Endothelial cell of umbilical vein (primary cell): ENCODE measurements around the gene PPIL1. TPM values are rescaled to one million over a fixed set of nuclear protein-coding genes. Genes with fewer than 3 reads are reported as not detected.

ENCODE experiments used
- BruUV-seq: library from RNA; stranded (reverse); fragments of 400-500 nt; replicated peaks from 2 replicates; lab custom pipeline; 2021; lab: Mats Ljungman, UMichigan
- CTCF ChIA-PET: fragments of 300-600, 350-600 bp; sonication (Branson Sonifier 250); formaldehyde crosslinking; loops from one replicate; lab custom pipeline; 2021; ENCODE audit warnings: antibody characterized with exemption, inconsistent platforms; lab: Charles Lee
- POLR2A ChIA-PET: fragments of 300-600, 350-600 bp; sonication (Branson Sonifier 250); formaldehyde crosslinking; loops from one replicate; lab custom pipeline; 2021; ENCODE audit warnings: antibody characterized with exemption, inconsistent platforms; lab: Charles Lee
- DNase-seq: peaks from one replicate; pipeline ENCODE4 v3.0.0-alpha.2; 2011; ENCODE audit warnings: low read depth, low spot score
- FAIRE-seq: peaks from 2 replicates; lab custom pipeline; 2011; peaks lifted over from hg19 to GRCh38; lab: Jason Lieb, UNC
- H2AFZ ChIP-seq: 2 replicates; pipeline ENCODE4 v1.6.0; 2012; ENCODE audit warnings: low read depth, low read length, control low read depth, inconsistent platforms
- H3K27ac ChIP-seq: 2 replicates; pipeline ENCODE4 v1.5.1; 2011; ENCODE audit warnings: low read depth, mild to moderate bottlenecking, control low read depth, low read length, moderate library complexity; ENCODE audit not compliant: insufficient read depth
- H3K27me3 ChIP-seq, 2 experiments: 2 replicates each; pipeline versions ENCODE4 v1.6.0 to v1.6.1; 2011; ENCODE audit warnings: low read length in 2 of 2, mixed read lengths in 1 of 2; ENCODE audit not compliant: control insufficient read depth in 2 of 2, insufficient read depth in 2 of 2
- H3K36me3 ChIP-seq, 2 experiments: 2 replicates in 1 of 2; 3 replicates in 1 of 2; pipeline ENCODE4 v1.5.1; 2011; ENCODE audit warnings: low read length in 2 of 2, mild to moderate bottlenecking in 1 of 2, moderate library complexity in 1 of 2; ENCODE audit not compliant: control insufficient read depth in 2 of 2, insufficient read depth in 2 of 2; ENCODE audit errors: extremely low read depth in 1 of 2
- H3K4me1 ChIP-seq: 3 replicates; pipeline ENCODE4 v1.5.1; 2011; ENCODE audit warnings: mild to moderate bottlenecking, low read length; ENCODE audit not compliant: control insufficient read depth, insufficient read depth; ENCODE audit errors: extremely low read depth
- H3K4me2 ChIP-seq: 2 replicates; pipeline ENCODE4 v1.6.1; 2011; ENCODE audit warnings: low read length, control low read depth, mixed read lengths; ENCODE audit not compliant: insufficient read depth
- H3K4me3 ChIP-seq, 3 experiments: fragments of 200-600 bp in 1 of 3; sonication (generic), shearing (Covaris generic) in 1 of 3; replicated peaks in 1 of 3; 2 replicates each; pipeline ENCODE4 v1.5.1; 2011 to 2016; ENCODE audit warnings: control low read depth in 3 of 3, low read length in 3 of 3, mild to moderate bottlenecking in 2 of 3, inconsistent platforms in 1 of 3, low read depth in 1 of 3, moderate library complexity in 1 of 3; ENCODE audit not compliant: insufficient read depth in 1 of 3
- H3K79me2 ChIP-seq: 2 replicates; pipeline ENCODE4 v1.6.0; 2012; ENCODE audit warnings: low read length, inconsistent platforms; ENCODE audit not compliant: control insufficient read depth, insufficient read depth
- H3K9ac ChIP-seq: replicated peaks from 2 replicates; pipeline ENCODE3; 2011; ENCODE audit warnings: low read length, control low read depth; ENCODE audit not compliant: insufficient read depth; ENCODE audit errors: extremely low read depth
- H3K9me1 ChIP-seq: replicated peaks from 3 replicates; pipeline ENCODE4 v1.6.0; 2011; ENCODE audit warnings: mild to moderate bottlenecking, low read length; ENCODE audit not compliant: control insufficient read depth, insufficient read depth; ENCODE audit errors: extremely low read depth
- H3K9me3 ChIP-seq: replicated peaks from 2 replicates; pipeline ENCODE4 v1.5.1; 2012; ENCODE audit warnings: low read length, inconsistent platforms; ENCODE audit not compliant: control insufficient read depth, insufficient read depth
- H4K20me1 ChIP-seq: replicated peaks from 2 replicates; pipeline ENCODE3; 2011; ENCODE audit warnings: mild to moderate bottlenecking, low read length; ENCODE audit not compliant: control insufficient read depth, insufficient read depth; ENCODE audit errors: extremely low read depth
- EZH2 ChIP-seq: IDR thresholded peaks from 2 replicates; pipeline ENCODE4 v1.6.1; 2012; ENCODE audit warnings: borderline replicate concordance, low read depth, mild to moderate bottlenecking, moderate library complexity, low read length, inconsistent platforms; ENCODE audit not compliant: severe bottlenecking
- FOS ChIP-seq: IDR thresholded peaks from 2 replicates; pipeline ENCODE4 v1.6.1; 2011; ENCODE audit warnings: mild to moderate bottlenecking, low read length, moderate library complexity, borderline replicate concordance; ENCODE audit not compliant: insufficient read depth
- GATA2 ChIP-seq: IDR thresholded peaks from 2 replicates; pipeline ENCODE4 v1.7.0; 2011; ENCODE audit warnings: low read depth, mild to moderate bottlenecking, moderate library complexity, mixed read lengths, low read length; ENCODE audit not compliant: insufficient read length, insufficient read depth
- JUN ChIP-seq: IDR thresholded peaks from 2 replicates; pipeline ENCODE4 v1.6.1; 2011; ENCODE audit warnings: borderline replicate concordance, low read depth; ENCODE audit not compliant: insufficient read length, insufficient read depth
- MYC ChIP-seq: IDR thresholded peaks from one replicate; pipeline ENCODE4 v1.6.1; 2011; ENCODE audit warnings: mild to moderate bottlenecking, low read depth, low read length
- POLR2A ChIP-seq: IDR thresholded peaks from 2 replicates; pipeline ENCODE4 v1.6.1; 2012; ENCODE audit warnings: low read depth, mild to moderate bottlenecking, control low read depth, low read length
- POLR2AphosphoS5 ChIP-seq: IDR thresholded peaks from 2 replicates; pipeline ENCODE4 v1.6.1; 2012; ENCODE audit warnings: low read depth, mild to moderate bottlenecking, control low read depth, low read length, moderate library complexity; ENCODE audit not compliant: insufficient read depth
- dilution Hi-C: fragments of 300-500 bp; cut with MboI; formaldehyde crosslinking; loops from one replicate; pipeline ENCODE4 v1.15.0; 2019; ENCODE audit warnings: low sequenced_read_pairs; ENCODE audit not compliant: extremely low pct_ligation_motif_present
- intact Hi-C: fragments of 100-400 bp; cut with micrococcal nuclease; formaldehyde crosslinking; loops from one replicate; pipeline ENCODE4 v1.10.0; 2022
- polyA plus RNA-seq, 4 experiments: library from polyadenylated mRNA; depleted of rRNA in 3 of 4; stranded (reverse) in 3 of 4; unstranded in 1 of 4; fragments of >200 nt; gene quantifications; 2 replicates each; pipeline versions ENCODE4 v1.2.1 to v1.2.3, GENCODE V29; 2011 to 2012; ENCODE audit warnings: missing spikeins in 1 of 4
- total RNA-seq: library from RNA; stranded (reverse); gene quantifications from 2 replicates; pipeline ENCODE4 v1.2.3, GENCODE V29; 2021
- TF ChIP-seq, protein P1 (sequence below): IDR thresholded peaks from 2 replicates; pipeline ENCODE4 v1.6.1; 2011; ENCODE audit not compliant: insufficient read depth, insufficient read length
- TF ChIP-seq, protein P2 (sequence below), 2 donors: IDR thresholded peaks; 1 replicate in 1 of 2; 2 replicates in 1 of 2; pipeline ENCODE4 v1.5.1; 2011; ENCODE audit warnings: low read length in 2 of 2, mild to moderate bottlenecking in 2 of 2, moderate library complexity in 2 of 2, control low read depth in 1 of 2, inconsistent platforms in 1 of 2, low read depth in 1 of 2; ENCODE audit not compliant: insufficient read depth in 1 of 2; ENCODE audit errors: extremely low read depth in 1 of 2

The PPIL1 gene
- total and polyA plus RNA-seq, 2 donors (not counting 3 experiments of a cell fraction or from before 2014, with no cell fraction given): 28.6 to 35.6 TPM

DNA sequence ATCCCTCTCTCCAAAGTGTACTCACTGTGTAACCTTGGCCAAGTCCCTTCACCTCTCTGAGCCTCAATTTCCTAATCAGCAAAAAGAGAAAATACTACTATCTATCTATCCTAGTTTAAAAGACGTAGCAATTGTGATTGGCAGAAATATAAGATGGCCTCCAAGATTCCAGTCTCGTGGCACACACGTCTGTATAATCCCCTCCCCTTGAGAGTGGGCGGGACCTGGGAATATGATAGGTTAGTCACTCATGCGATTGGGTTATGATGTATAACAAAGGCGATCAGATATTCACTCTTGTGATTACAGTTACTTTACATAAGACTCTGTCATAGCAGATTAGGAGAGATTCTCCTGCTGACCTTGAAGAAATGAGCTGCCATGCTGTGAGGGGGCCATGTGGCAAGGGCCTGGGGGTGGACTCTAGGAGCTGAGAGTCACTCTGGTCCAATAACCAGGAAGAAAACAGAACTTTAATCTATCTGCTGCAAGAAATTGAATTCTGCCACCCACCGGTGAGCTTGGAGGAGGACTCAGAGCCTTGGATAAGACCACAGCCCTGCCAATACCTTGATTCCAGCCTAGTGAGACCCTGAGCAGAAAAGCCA, 41.3 kb downstream of the PPIL1 start:
- ChIA-PET POLR2A (no interaction called here), CTCF (interaction anchor here (1.0 to 3.8 kb wide), 4 partner anchors 15 to 23 kb away, joined by 4 to 24 read pairs (median 6); no protein-coding TSS in a partner anchor)
- Histone ChIP-seq H3K27ac (no peak overlapping the region), H4K20me1 (no peaks in the 10 kb centered on the region), H3K4me3 (no peak overlapping the region), H3K4me2 (no peak overlapping the region), H3K79me2 (no peaks in the 10 kb centered on the region), H3K9ac (no peak overlapping the region), H2AFZ (no peak overlapping the region), H3K9me1 (no peaks in the 10 kb centered on the region), H3K27me3 (no peaks in the 10 kb centered on the region), H3K9me3 (no peaks in the 10 kb centered on the region), H3K4me1 (peaks cover 21% of the 10 kb centered on the region), H3K36me3 (peaks cover 0 to 8% of the 10 kb centered on the region in 2 experiments)
- DNase-seq: no peak
- no peak for FAIRE-seq
- dilution Hi-C loops (no loop called here), intact Hi-C loops (no loop called here)
- TF ChIP-seq JUN (no peak), POLR2A (no peak), FOS (no peak), MYC (no peak), EZH2 (no peak), POLR2AphosphoS5 (no peak), GATA2 (no peak)
- TF ChIP-seq, protein P1, sequence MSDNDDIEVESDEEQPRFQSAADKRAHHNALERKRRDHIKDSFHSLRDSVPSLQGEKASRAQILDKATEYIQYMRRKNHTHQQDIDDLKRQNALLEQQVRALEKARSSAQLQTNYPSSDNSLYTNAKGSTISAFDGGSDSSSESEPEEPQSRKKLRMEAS: no peak
- TF ChIP-seq, protein P2, sequence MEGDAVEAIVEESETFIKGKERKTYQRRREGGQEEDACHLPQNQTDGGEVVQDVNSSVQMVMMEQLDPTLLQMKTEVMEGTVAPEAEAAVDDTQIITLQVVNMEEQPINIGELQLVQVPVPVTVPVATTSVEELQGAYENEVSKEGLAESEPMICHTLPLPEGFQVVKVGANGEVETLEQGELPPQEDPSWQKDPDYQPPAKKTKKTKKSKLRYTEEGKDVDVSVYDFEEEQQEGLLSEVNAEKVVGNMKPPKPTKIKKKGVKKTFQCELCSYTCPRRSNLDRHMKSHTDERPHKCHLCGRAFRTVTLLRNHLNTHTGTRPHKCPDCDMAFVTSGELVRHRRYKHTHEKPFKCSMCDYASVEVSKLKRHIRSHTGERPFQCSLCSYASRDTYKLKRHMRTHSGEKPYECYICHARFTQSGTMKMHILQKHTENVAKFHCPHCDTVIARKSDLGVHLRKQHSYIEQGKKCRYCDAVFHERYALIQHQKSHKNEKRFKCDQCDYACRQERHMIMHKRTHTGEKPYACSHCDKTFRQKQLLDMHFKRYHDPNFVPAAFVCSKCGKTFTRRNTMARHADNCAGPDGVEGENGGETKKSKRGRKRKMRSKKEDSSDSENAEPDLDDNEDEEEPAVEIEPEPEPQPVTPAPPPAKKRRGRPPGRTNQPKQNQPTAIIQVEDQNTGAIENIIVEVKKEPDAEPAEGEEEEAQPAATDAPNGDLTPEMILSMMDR (IDR thresholded peaks at IDR 0.05; ENCODE audit: extremely low read depth in 1 of 2, insufficient read depth in 1 of 2, low read depth in 1 of 2, low read length in 2 of 2): no peak
- no TSS peak for BruUV-seq
